Fibroblast of gingiva (primary cell): ENCODE results near the gene TLL1.

Experiments
- DNase-seq: peaks from one replicate; pipeline ENCODE4 v3.0.0-alpha.2; 2011; ENCODE audit warnings: low read depth

The TLL1 gene

DNA sequence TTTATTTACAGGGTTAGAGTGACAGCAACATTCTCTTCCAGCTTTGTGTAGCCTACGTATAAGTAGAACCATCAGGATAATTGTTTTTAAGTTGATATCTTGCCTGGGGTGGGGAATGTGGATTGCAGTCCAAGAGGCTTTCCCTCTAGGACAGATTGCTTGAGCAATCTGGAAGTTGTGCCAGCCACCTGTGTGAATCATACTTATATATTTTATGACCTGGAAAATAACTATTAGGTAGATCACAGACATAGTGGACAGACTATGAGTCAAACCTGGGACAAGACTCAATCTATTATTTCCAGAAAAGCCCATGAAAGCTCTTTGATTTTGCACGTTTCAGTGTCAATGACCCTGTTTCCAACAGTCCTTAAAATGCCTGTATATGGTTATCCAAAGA, 98.9 kb downstream of the TLL1 start:
- no peak for DNase-seq

GRCh38 chr4:165972747-165973146, 99.7 kb downstream of the TLL1 start:
- no peak for DNase-seq

DNA sequence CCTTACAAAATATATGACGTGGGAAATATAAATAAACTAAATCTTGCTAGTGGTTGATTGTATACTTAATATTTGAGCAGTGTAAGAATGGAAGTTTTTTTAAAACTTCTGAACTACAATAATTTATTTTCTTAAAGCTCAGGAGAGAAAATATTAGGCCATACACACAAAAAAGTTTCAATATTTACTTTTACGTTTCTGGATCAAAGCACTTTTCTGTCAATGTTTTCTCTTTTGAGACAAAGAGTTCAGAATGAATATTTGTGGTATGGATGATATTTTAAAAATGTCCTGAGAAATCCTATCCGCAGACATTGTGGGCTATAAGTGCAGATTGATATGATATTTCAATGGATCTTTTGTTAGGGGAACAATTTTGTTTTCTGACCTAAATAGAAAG, 109.9 kb downstream of the TLL1 start:
- no peak for DNase-seq

GRCh38 chr4:165986956-165987698, 114.1 kb downstream of the TLL1 start:
- DNase-seq: no peak

- DNase-seq: peak; percentile 28
Measured at GRCh38 chr4:165991325-165992180, 118.5 kb downstream of the TLL1 start.

DNA sequence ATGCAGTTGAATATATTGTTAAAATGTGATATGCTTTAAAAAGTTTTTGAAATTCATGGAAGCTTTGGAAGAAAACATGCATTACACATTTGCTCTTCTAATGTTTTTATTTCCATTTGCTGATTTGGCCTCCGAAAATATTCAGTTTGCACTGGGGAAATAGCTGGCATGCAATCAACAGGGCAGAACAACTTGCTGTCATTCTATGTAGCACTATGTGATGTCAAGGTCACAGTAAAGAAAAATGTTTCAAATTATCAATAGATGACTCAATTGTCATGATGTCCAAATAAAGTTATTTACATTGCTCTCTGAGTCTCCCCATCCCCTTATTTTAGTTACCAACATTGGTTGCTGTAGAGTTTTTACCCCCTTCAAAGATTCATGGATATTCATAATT, 119.2 kb downstream of the TLL1 start:
- DNase-seq: peak; percentile 2

DNA sequence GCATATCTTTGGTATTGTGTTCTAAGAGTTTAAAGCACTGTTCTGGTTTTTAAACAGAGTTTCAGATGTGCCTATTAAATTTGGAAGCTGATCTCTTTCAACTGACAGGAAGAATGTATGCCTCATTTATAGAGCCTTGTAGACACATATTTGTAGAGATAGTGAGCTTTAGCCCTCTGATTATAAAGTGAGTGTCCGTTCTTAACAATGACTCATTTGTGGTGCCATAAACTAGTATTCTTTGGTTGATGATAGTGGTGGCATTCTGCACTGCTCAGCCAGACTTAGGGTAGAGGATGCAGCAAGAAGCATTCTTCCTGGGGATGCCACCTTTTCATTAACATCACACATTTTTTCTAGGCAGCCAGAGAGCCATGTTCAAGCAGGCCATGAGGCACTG, 121.7 kb downstream of the TLL1 start:
- DNase-seq: no peak

- DNase-seq: no peak
Measured at GRCh38 chr4:166003811-166004210, 130.8 kb downstream of the TLL1 start.

GRCh38 chr4:166006217-166006616, 133.2 kb downstream of the TLL1 start:
- DNase-seq: no peak

- no peak for DNase-seq
Measured at GRCh38 chr4:166008510-166008909, 135.5 kb downstream of the TLL1 start.

DNA sequence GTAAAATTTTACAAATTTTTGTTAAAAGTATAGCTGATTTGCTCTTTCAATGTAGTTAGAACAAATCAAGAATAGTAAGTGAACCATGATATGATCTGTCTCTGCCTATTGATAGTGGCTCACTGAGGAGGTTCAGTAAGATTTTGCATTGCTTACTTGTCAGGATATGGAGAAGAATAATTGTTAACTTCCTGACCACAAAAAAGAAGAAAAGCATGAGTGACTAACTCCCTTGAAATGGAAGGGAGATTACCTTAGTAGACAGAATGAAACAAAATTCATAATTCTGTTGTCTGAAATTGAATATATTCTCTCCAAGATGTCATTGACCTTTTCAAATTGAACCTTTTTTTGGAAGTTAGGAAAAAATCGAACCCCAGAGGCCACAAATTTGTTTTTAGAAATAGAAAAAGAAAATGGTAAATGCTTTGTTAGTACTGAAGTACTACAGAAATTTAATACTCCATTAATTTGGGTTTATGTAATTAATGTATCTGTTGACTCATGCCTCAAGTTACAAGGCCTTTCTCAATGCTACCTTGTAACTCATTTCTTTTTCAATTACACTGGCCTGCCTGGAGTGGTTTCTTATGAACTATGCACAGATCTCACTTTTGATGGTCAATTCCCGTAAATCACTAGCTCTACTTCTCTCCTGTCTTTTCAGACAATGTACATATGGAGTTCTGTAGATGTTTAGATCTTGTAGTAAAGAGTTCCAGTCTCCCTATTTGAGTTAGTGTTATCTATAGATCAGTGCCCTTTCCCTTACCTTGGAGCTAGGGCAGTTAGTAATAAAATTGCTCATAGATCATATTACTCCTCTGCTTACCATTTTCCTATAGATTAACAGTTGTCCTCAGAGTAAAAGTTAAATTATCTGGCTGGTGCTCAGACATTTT, 139.3 kb downstream of the TLL1 start:
- no peak for DNase-seq

- DNase-seq: no peak
Measured at GRCh38 chr4:166014411-166014810, 141.4 kb downstream of the TLL1 start.

GRCh38 chr4:166017804-166018203, 144.8 kb downstream of the TLL1 start:
- no peak for DNase-seq

- no peak for DNase-seq
Measured at GRCh38 chr4:166019441-166020220, 146.6 kb downstream of the TLL1 start.

DNA sequence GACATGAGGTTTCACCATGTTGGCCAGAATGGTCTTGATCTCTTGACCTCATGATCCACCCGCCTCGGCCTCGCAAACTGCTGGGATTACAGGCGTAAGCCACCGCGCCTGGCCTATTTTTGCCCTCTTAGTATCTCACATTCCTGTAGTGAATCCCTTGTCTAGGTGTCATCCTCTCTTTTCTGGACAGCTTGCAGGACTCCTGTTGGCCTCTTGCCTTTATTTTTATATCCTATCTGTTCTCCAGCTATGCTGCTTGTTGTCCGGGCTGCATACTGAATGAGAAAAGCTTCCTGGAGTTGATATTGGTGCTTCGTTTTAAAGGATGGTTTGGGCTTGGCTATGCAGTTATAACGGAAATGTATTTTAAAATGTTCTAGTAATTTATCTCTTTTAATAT, 148.6 kb downstream of the TLL1 start:
- no peak for DNase-seq

- DNase-seq: no peak
Measured at GRCh38 chr4:166034965-166035364, 161.9 kb downstream of the TLL1 start.

DNA sequence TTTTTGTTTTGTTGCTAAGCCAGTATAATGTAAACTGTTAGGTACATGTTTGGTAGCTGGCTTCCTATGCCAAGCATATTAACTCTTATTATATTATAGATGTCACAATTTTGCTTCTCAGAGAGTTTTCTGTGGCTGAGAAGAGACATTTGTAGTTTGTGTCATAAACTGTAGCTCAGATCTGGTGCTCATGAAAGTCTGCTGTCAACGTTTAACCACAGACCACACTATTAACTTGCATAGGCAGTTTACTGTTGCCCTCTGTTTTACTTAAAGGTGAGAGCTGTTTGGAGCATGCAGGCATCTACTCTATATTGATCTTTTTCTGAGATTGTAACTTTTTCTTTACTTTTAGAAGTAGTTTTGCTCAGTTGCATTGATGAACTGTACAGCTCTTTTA, 166.8 kb downstream of the TLL1 start:
- DNase-seq: no peak

GRCh38 chr4:166042510-166043055, 169.5 kb downstream of the TLL1 start:
- no peak for DNase-seq

GRCh38 chr4:166043801-166044200, 170.8 kb downstream of the TLL1 start:
- DNase-seq: no peak

DNA sequence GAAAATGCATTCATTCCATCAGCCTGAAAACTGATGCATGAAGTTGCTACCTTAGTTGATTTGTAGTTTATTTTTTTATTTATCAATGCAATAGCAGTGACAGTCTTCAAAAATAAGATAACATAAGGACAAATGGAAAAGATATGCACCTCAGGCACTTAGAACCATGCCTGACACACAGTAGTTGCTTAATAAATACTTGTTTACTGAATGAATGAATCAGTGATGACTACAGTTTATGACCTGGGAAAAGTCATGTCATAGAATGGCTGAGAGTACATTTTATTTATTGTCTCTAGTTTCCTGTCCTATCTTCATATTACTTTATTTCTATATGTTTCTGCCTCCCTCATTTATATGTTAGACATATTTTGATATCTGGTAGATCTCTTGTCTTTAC, 171.8 kb downstream of the TLL1 start:
- no peak for DNase-seq

GRCh38 chr4:166045457-166045856, 172.4 kb downstream of the TLL1 start:
- DNase-seq: no peak
